NCI-H226 (cell line): Measurements from ENCODE around the gene AFDN.
A peak's percentile ranks its signal among the peaks of the same experiment; 100 is the strongest.

Source experiments
- DNase-seq: peaks from one replicate; pipeline ENCODE4 v3.0.0-alpha.2; 2015

The AFDN gene

DNA sequence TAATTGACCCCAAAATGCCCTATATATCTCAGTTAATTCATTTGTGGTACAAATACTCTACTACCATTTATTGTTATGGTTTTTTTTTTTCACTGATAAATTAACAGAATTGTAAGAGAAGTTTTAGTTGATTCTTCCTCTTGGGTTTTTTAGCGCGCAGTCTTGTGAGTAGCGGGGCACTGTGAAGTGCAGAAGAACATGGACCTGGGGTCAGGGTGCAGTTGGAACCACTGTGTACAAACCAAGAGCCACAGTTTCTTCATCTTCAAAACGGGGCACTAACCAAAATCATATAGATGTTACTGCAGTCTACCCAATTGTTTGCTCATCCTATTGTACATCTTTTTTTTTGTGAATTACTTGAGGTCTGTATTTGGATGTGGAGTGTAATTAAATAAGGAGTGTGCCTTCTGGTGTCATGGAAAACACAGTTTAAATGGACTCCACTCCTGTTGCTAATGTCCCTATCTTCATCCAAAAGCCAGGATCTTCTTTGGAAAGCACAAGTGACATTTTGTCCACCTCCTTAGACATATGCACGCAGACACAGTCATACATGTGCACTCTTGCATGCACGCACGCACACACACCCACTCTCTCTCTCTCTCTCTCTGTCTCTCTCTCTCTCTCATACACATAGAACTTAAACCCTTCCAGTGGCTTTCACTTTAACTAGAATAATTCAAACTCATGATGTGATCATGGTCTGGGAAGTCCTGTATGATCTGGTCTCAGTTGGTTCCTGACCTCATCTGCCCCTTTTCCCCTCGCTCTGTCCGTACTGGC lies 51.5 kb downstream of the AFDN start:
- DNase-seq, result no peak

DNA sequence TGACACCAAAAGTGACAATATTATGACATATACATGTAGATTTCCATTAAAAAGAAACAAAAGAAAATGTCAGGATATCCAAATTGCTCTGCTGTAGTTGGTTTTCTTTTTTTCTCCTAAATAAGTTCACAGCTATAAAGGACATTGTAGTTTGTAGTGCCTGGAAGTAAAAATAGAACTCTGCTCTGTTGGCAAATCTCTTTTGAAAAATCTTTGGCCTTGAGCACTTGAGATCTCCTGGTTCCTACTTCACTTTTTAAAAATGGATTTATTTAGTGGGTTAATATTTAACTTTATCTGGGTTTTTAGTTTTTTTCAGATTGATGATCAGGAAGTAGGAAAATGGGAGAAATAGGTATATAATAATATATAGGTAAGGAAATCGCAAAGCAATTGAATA lies 52.9 kb downstream of the AFDN start:
- no peak for DNase-seq

- DNase-seq, result no peak
Measured at GRCh38 chr6:167881327-167881726, 54.6 kb downstream of the AFDN start.

- no peak for DNase-seq
Measured at GRCh38 chr6:167882244-167882643, 55.5 kb downstream of the AFDN start.

GRCh38 chr6:167888098-167888497 lies 61.4 kb downstream of the AFDN start:
- DNase-seq, result no peak

GRCh38 chr6:167892835-167893815 lies 66.4 kb downstream of the AFDN start:
- peak; percentile 29 for DNase-seq

DNA sequence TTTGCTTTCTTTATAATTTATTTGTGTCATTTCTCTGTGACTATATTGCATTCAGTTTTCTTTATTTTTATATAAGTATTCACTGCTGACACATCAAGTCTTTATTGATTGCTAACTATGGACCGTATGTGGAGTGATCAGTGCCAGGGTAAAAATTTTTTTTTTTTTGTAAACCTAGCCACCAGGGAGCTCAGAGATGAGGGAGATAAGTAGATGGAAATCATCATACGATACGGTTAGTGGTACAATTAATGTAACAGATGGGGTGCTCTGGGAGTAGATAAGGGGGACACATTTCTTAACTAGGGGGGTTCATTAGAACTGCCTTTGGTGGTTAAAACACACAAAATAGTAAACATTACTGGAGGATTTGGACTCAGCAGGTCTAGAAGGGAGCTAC lies 68.3 kb downstream of the AFDN start:
- no peak for DNase-seq

GRCh38 chr6:167896648-167897047 lies 69.9 kb downstream of the AFDN start:
- no peak for DNase-seq

- no peak for DNase-seq
Measured at GRCh38 chr6:167898673-167899311, 72.1 kb downstream of the AFDN start.

- DNase-seq, result no peak
Measured at GRCh38 chr6:167904791-167905190, 78.1 kb downstream of the AFDN start.

DNA sequence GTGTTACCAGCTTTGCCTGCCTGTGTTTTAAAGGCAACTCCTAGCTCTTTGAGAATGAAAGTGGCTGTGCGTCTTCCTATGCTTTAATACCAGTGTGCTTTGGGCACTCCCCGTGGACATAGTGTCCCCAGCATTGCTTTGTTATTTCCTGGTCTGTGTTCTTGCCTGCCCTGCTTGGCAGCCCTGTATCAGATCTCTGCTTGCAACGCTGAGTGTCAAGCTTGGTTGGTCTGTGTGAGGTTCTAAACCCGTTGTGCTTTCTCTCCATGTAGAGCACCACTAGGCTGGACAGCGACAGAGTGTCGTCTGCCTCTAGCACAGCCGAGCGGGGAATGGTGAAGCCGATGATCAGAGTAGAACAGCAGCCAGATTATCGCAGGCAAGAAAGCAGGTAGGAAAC lies 80.2 kb downstream of the AFDN start:
- no peak for DNase-seq

DNA sequence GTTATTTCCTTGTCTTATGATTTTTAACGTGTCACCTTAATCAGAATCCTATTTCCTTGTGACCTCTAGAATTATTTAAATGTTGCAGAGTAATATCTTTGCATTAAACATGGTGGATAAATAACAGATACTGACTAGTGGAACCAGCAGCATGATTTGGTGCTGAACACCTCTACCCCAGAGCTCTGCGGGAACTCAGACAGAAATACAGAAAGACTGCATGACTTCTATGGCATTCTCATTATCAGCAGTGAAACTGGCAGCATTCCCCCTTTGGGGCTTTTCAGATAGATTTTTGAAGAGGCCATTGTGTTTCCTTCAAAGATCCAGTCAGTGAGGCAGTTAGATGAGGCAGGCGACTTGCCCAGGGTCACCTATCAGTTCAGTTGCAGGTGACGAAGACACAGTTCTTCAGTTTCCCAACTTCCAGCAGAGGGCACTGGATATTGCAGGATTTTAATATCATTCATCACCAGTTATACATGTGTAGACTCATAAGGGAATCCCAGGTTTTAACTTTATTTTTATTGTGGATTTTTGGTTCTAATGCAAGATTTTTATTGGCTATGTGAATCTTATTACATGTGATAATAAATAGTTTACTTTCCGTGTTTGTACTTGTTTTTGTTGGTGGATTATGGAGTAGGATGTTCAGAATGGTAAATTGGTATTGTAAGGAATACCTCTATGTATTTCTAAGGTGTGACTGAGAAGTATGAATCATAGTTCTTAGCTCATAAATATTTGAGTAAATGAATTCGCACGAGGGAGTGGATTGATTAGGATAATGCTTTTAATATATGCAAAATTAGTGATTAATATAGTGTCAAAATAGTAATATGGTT lies 81.3 kb downstream of the AFDN start:
- DNase-seq, result no peak

GRCh38 chr6:167910007-167910406 lies 83.3 kb downstream of the AFDN start:
- no peak for DNase-seq

- DNase-seq, result no peak
Measured at GRCh38 chr6:167910652-167911051, 83.9 kb downstream of the AFDN start.

GRCh38 chr6:167912494-167912893 lies 85.8 kb downstream of the AFDN start:
- no peak for DNase-seq

GRCh38 chr6:167913699-167914098 lies 87.0 kb downstream of the AFDN start:
- DNase-seq, result no peak

DNA sequence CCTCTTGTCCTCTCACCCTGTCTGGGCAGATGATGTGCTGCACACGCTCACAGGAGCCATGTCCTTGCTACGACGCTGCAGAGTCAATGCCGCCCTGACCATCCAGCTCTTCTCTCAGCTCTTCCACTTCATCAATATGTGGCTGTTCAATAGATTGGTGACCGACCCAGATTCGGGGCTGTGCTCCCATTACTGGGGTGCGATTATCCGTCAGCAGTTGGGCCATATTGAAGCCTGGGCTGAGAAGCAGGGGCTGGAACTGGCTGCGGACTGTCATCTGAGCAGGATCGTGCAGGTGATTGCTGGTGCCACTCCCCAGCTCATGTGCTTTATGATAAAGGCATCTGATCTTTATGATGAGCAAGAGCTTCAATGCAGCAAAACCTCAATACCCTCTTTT lies 88.4 kb downstream of the AFDN start:
- DNase-seq, result no peak

GRCh38 chr6:167917551-167918154 lies 90.9 kb downstream of the AFDN start:
- DNase-seq, result no peak

DNA sequence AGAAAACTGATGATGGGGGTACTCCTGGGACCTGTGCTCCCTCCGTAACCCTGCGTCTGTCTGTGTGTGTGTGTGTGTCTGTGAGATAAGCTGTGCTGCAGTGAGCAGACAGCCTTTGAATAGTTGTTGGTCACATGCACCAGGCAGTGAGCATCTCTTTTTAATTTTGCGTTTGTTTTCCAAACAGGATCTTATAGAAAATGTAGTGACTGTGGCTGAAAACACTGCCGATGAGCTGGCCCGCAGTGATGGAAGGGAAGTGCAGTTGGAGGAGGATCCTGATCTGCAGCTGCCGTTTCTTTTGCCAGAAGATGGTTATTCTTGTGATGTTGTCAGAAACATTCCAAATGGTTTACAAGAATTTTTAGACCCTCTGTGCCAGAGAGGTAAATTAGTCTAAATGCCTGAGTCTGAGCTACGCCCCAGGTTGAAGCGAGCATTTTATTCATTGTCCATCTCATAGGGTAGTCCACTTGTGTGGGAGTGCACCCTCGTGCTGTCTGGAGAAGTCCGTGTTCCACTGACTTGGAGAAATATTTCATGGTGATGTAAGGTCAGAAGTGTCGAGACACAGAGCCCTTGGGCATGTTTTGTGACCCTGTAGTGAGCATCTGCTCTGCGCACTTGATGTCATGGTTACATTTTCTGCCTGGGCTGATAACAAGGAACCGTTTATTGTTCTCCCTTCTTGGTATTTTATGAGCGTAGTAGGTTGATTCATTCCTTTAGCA lies 92.0 kb downstream of the AFDN start:
- no peak for DNase-seq

DNA sequence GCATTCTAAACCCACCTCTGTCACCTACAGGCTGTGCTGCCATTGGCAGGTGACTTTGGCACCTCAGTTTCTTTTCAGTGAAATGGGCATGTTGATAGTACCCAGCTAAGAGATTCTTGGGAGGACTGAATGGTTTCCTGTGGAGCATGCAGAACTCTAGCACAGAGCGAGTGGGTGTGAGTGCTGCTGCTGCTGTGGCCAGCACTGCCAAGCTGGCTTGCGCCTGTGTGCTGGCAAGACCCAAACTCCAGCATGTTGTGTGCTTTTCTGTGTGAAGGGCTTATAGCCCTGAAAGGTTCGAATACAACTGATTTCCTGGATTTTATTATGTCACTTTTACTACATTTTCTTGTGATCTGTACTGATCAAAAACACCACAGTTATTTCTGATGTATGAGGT lies 92.6 kb downstream of the AFDN start:
- no peak for DNase-seq

DNA sequence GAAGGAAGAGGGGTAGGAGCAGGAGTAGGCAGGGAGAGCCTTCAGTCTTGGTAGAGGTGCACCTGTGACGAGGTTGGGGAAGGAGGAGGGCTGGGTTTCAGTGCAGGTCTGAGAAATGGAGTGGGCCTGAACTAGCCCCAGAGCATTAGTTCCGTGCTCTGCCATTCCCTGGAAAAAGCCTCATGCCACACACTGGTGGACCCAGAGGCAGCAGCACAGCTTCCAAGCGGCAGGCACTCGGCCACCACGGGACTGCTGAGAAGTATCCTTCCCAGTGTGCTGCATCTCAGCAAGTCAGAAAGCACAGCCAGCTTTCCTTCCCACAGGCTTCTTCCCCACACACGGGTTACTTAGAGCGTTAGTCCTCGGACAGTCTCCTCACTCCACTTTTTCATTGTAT lies 93.5 kb downstream of the AFDN start:
- no peak for DNase-seq
